GM18508 (cell line): ENCODE measurements around the gene HMGXB3.

ENCODE experiments used
- ATAC-seq: cut with Tn5 transposase; IDR thresholded peaks from one replicate; pipeline ENCODE4 v1.9.1; 2021; ENCODE audit warnings: moderate number of reproducible peaks; ENCODE audit not compliant: insufficient read depth, unreplicated experiment

Gene HMGXB3

DNA sequence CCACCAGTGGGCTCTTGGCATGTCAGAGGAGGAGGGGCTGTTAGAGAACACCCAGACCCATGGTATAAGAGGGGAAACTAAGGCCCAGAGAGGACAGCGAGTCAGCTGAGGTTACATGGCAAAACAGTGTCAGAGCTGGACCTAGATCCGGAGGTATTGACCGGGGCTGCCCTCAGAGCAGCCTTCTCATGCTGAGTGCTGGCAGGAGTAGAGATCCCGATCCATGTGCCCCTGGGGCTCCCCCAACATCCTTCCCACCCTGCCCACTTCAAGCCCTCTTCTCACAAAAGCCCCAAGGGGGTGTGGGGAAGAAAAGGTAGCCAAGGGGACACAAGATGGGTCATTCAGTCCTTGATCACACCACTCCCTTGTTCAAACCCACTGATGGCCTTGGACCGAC, 65.9 kb downstream of the HMGXB3 start:
- ATAC-seq: no peak

DNA sequence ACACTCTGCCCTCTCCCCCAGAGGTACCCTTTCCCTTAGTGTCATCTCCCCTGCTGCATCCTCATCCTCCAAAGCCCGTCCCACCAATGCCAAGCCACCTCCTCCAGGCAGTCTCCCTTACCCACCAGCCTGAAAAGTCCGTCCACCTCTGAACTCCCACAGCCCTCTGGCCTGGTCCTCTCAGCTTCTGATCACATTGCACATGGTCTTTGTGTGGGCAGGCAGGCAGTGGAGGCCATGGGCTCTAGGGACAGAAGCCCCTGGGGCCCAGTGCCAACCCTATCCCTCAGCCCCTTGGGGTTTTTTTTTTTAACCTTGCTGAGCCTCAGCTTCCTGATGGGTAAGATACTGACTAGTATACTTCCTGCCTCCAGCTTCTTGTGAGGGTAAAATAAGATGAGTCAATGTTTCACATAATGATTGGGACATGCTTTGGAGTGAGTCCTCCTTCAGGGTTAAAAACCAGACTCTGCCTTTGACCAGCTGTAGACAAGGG, 66.4 kb downstream of the HMGXB3 start:
- ATAC-seq: no peak

DNA sequence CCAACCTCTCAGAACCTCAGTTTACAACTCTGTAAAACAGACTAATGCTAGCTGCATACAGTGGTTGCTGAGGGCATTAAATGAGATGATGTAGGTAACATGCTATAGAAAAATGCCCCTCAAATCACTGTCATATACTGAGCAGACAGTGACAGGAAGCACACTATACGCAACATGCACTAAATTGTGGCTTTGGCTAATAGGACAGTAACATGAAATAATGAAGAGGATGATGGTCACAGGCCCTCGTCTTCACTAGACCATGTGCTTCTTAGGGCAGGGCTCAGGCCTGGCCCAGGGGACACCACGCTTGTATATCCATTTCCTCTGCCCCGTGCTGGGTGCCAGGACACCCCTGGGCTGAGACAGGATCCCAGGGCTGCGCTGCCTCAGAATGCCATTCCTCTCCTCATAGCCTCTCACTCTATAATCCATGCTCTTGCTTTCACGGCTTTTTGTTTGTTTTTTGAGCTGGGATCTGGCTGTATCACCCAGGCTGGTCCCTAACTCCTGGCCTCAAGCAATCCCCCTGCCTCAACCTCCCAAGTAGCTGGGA, 66.9 kb downstream of the HMGXB3 start:
- ATAC-seq: no peak

DNA sequence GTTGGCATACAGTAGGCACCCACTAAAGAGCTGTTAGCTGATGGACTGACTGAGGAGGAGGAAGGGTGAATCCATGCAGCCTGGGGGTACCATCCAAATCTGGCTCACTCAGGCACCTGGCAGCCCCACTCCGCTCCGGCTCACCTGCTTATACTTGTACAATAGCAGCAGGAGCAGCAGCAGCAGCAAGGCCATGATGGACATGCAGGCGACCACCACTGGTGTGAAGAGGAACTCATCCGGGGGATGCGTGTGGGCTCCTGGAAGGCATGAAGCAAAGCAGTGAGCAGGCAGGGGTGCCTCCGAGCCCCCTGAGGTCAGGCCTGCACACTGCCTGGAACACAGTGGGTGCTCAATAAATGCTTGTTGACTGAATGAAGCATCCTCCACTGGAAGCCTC, 67.5 kb downstream of the HMGXB3 start:
- ATAC-seq: no peak

DNA sequence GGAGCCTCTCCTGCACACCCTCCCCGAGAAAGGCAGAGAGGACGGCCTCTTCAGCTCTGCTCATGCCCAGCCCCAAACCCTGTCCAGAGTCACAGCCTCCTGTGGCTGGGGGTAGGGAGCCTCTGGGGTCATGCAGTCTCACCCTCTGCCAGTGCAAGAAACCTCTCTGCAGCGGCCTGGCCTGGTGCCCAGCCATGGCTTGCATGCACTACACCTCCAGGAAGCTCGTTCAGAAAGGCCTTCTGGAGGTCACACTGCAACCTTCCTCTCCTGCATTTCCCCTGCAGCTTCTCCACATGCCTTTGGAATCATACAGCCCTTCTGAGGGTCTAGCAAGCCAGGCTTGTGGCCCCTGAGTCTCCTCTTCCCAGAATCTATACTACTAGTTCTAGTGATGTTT, 67.9 kb downstream of the HMGXB3 start:
- no peak for ATAC-seq

DNA sequence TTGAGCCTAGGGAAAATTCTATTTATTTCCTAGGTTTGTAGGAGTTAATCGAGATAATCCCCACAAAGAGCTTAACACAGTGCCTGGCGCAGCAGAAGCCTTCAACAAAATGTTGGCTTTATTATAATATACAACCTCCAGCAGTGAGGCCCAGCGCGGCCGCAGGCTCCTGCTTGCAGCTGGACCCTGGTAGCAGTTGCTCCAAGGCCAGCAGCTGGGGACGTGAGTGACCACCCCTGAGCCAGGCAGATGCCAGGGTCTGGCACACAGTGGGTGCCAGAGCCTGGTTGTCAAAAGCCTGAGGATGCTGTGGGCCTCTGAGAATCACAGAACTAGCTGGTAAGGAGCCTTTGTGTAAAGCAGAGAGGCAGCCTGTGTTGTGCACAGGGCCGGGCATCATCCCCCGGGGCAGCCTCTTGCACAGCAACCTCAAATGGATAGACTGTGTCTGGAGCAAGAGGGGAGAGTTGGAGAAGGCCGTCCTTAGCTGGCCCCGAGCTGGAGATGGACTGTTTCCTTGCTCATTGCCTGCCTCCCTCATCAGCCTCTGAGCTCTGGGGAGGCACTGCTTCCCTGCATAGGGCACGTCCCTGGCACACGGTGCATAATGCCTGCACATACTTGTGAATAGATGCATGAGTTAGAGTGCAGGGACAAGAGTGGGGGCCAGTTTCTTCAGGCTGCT, 68.6 kb downstream of the HMGXB3 start:
- no peak for ATAC-seq

DNA sequence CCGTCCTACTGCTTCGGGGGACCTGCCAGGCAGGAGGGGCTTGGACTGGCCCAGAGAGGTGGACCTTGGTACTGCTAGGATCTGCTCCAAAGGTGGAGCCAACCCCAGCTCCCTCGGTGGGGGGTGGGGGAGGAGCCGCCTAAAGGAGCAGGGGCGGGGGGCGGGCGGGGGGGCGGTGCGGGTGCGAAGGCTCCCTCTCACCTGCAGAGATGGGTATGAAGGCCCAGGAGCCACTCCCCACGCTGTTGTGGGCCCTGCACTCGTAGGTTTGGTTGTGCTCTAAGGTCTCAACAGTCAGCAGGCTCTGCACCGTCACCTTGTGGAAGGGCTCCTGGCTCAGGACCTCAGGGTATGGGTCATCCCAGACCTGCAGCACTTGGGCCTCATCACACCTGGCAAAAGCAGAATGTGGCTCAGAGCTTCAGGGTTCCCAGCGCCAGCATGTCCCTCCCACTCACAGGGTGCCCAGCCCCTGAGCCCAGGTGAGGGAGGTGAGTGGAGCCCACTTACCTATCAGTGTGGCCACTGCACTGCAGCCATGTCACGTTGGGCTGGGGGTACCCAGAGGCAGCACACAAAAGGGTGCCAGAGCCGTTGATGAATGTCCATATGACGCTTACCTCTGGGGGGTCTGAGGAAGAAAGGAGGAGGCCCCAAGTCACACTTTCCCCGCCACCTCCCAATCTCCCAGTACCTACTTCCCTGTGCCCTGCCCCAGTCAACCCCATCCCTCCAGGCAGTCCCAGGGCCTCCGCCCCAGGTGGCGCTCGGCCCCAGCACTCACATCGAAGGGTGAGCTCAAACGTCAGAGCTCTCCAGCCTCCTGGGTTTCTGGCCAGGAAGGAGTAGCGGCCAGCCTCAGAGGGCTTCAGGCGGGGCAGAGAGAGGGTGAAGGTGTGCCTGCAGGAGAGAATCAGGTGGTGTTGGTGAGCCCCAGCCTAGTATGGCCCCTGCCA, 69.4 kb downstream of the HMGXB3 start:
- no peak for ATAC-seq

DNA sequence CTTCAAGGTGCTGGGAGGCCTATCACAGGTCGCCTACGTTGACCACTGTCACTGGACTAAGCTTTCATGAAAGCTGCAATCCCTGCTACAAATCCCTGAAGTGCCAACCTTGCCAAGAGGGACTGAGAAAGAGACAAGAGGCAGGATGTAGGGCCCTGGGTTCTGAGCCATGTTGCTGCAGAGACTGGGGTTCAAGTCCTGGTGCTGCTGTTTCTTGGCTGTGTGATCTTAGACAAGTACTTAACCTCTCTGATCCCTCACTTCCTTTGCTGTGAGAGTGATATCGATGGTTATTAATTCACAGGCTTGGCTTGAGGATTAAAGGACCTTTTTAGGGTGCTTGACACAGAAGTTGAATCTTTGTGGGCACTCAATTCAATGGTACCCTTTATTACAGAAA, 70.3 kb downstream of the HMGXB3 start:
- no peak for ATAC-seq

DNA sequence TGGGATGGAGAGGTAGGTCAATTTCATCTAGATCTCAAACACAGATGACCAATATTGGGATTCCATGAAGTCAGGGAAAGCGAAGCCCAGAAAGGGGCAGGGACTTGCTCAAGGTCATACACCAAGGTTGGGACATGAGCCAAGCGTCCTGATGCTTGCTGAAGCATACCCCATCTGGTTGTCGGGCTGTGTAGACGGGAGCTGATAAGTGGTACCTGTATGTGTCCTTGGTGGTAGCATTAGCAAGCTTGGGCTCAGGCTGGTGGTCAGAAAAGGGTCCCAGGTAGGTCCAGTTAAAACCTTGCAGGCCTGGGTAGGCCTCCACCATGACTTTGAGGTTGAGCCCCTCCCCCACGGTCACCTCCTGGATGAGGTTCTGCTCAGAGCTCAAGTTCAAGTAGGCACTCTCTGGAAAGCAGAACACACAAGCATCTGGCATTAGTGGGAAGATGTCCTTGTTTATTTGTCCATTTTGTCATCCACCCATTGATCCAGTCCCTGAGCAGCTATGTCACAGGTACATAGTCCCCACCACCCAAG, 72.6 kb downstream of the HMGXB3 start:
- ATAC-seq: no peak

DNA sequence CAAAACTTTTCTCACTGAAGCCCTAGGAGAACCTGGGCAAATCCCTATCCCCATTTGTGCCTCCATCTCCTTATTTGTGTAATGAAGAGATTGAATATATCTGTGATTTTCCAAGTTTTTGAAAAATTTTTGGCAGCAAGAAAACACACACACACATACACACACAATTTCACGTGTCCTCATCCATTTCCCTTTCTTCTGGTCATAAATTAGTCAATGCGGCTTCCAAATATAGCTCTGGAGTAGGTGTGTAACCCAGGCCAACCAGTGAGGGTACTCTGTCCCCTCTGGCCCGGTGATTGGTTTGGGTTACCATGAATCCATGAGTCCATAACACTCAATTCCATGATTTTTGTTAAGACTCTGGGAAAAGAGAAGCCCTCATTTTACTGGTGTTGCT, 73.1 kb downstream of the HMGXB3 start:
- no peak for ATAC-seq

DNA sequence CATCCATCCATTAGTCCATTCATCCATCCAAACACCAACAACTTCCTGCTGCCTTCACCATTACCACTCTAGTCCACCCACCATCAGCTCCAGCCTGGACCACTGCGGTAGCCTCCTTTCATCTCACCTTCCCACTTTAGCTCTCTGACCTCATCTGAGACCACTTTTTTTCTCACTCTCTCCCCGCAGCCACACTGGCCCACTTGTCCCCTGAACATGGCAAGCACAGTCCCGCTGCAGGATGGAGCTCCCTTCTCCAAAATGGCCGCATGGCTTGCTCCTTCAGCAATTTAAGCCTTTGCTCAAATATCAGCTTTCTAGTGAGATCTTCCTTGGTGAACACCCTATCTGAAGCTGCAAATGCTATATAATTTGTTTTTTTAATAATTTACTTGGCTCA, 74.7 kb downstream of the HMGXB3 start:
- no peak for ATAC-seq

DNA sequence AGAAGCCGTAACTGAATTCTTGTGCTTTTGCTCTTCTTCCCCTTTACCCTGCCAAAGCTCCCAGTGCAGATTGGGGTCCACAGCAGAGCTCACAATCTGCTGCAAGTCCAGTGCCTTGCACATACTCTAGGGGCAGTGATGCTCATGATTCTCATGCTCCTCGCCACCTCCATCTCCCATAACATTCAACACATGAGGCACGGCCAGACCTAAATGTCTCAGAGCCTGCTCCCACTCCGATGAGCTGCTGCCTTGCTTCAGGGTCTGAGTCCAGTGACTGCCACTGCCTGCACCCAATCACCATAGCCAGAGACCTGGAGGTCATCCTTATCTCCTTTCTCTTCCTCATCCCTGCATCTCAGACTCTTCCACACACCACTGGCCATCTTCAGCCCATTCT, 75.3 kb downstream of the HMGXB3 start:
- ATAC-seq: no peak

DNA sequence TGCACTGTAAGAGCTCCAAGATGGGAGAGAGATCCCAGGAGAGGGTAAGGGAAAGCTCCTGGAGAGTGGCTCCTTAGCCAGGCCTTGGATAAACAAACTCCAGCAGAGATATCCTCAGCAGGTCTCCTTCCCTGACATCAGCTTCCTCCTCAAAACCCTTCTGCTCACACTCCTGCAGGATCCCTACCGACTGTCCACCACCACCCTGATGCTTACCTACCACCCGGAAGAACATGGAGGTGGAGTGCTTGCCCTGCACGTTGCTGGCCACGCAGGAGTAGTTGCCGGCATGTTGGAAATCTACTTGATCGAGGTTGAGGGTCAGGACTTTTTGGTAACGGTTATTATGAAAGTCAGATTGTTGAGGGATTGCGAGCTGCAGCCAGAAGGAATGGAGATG, 76.5 kb downstream of the HMGXB3 start:
- ATAC-seq: no peak

DNA sequence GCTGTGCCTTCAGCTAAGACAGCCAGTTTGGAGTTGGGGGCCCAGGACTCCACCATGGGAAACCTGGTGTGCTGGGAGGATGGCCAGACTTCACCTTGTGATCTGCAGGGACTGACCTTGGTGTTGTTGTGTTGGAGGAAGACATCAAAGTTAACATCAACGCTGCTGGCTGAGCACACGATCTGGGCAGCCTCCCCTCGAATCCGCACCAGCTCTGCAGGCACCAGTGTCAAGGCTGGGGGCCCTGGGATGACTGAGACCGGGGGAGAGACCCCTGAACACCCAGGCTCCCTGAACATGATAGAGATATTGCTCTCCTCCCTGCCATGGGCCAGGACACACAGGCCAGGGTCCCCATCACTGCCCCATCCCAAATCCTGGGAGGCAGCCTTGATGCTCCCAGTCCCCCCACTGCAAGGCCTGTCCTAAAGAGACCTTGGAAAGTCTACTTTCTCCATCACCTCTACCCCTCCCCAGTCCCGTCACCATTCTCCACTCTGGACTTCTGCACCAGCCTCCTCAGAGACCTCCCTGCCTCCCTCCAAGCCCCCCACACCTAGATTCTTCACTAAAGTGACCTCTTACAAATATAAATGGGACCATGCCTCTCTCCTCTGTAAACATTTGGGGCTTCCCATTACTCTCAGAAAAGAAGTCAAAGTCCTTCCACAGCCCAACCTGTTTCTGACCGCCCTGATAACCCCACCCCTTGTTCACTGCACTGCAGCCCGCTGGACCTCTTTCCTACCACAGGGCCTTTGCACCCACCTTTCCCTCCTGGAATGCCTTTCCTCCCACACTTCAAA, 77.7 kb downstream of the HMGXB3 start:
- no peak for ATAC-seq

DNA sequence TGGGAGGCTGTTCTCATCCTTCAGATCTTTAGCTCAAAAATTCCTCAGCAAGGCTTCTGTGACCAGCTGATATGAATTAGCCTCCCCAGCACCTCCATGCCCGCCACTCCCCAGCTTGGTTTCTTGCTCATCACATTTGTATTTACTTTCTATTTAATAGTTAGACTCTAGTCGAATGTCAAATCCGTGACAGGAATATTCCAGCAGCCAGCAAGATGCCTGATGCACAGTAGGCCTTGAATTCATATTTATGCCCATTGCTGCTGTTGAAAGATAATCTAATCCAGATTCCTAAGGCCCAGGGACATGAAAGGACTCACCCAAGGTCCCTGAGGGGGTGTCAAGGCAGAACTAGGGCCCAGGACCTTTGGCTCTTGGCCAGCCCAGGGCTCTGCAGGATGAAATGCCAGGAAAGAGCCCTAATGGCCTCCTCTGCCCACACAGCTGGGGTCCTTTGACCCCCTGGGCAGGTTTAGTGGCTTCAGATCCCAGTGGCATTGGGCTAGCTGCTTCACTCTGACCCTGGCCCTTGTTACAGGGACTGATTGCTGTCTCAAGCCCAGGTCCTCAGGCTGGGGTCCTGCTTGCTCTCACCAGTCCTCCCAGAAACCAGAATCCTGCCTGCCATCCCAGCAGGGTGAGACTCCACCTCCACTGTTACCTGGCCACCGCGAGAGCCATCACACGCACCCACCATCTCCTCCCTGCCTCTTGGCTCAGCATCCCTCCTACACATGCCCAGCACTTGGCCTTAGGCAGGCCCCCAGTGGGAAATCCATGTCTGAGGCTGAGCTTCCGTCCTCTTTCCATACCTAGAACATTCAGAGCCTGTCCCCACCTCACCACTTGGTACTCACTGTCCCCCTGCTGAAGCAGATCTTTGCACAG, 78.5 kb downstream of the HMGXB3 start:
- ATAC-seq: no peak

DNA sequence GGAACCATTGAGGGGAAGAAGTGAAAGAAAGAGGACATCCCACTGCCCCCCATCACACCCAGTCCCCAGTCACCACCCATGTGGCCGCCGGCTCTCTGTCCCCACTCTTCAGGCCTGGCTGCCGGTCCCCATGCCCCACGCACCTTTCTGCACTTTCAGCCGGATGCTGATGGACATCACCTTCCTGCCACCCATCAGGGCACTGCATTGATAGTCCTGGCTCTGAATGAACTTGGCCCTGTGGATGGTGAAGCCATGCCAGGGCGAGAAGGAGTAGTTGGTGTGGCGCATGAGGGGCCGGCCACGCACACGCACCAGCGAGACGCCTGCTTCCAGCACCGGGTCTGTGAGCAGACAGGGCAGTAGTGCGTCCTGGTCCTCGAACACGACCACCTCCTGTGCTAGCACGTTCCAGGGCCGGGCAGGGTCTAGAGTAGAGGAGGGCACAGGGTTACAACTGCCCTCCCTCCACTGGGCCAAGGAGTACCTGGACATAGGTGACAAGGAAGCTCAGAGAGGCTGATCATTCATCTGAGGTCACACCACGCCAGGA, 79.4 kb downstream of the HMGXB3 start:
- no peak for ATAC-seq

DNA sequence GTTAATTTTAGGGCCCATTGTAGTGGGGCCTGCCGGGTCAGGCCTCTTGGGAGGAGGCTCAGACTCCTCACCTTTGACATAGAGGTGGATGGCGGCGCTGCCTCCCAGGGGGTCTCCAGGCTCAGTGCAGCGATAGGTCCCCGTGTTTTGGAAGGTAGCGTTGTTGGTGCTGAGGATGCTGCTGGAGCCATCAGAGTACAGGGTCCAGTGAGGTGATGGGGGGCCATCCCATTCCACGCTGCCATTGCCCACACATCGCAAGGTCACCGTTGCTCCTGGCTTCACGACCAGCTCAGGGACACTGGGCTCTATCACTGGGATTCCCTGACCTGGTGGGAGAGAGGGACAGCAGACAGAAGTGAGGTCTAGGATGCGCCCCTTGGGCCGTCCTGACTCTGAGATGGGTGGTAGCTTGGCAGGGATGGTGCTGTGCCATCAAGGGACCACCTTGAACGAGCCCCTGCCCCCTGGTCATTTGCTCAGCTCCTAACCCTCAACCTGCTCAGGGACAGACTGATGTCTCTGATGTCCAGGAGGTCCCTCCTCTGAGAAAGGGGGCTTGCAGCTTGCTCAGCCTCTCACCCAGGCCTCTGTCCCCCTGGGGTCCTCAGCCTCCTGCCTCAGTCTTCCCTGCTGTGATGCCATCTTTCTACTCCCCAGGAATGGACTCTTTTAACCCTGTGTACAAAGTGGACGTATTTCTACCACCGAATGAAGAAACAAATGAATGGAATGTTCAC, 80.3 kb downstream of the HMGXB3 start:
- no peak for ATAC-seq
